Myocyte (in vitro differentiated cells): ENCODE results near the gene REEP5. TPM values are rescaled to one million over a fixed set of nuclear protein-coding genes. Genes with fewer than 3 reads are reported as not detected.

Experiments
- DNase-seq: peaks from one replicate; pipeline ENCODE4 v3.0.0-alpha.2; 2012; ENCODE audit warnings: low read depth
- total RNA-seq: library from RNA; depleted of rRNA; stranded (reverse); fragments of >200 nt; gene quantifications from 2 replicates; pipeline ENCODE4 v1.2.3, GENCODE V29; 2014

REEP5 gene
- total RNA-seq, 1 donor from 2014 or later = 58.5 TPM

DNA sequence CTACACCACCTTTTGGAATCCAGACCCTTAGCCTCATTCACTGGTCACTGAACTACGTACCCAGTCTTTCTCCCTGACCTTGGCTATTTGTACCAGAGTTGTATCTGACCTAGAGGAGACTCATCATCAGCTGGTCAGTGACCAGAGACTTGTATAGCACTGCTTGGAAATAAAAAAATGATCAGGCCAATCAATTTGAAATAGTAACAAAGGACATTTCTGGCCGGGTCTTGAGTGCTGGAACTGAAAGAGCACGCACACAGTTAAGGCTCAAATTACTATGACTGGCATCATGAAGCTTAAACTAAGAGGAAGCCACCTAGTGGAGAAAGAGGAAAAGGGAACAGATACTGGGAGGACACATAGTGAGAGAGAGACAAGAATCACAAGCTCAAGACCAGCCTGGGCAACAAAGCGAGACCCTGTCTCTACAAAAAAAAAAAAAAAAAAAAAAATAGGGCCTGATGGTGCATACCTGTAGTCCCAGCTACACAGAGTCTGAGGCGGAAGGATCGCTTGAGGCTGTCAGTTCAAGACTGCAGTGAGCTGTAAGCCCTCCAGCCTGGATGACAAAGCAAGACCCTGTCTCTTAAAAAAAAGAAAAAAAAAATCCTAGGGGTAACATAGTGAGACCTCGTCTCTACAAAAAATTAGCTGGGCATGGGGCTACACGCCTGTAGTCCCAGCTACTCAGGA, 73.8 kb downstream of the REEP5 start:
- DNase-seq = peak; percentile 80

DNA sequence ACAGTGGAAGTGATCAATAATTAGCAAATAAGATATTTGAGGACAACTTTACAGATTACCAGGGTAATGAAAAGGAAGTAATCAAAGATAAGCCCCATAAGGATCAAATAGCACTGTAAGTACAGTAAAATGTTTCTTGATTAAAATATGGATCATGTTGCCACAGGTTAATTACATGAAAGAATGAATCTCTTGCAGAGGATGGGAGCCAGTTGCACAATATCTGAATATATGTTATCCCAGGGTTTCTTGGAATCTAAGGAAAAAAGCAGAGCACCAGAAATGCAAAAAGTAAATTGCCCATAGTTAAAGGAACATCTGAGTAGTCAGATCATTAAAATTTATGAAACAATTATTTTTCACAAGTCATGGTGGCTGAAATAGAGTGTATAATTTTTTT, 74.7 kb downstream of the REEP5 start:
- no peak for DNase-seq

DNA sequence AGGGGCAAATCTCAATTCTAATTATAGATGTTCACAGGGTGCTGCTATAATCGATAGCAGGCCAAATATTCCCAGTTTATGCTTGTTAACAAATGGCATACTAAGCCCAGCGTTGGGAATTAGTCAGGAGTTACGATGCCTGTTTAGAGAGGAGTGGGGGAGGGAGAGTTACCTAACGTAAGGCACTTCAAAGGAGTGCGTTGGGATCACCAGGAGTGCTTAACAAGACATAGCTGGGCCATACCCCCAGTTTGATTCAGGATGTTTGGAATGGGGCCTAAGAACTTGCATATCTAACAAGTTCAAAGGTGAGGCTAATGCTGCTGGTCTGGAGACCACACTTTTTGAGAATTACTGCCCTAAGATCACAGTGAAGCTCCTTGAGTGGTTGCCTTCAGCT, 75.5 kb downstream of the REEP5 start:
- no peak for DNase-seq

DNA sequence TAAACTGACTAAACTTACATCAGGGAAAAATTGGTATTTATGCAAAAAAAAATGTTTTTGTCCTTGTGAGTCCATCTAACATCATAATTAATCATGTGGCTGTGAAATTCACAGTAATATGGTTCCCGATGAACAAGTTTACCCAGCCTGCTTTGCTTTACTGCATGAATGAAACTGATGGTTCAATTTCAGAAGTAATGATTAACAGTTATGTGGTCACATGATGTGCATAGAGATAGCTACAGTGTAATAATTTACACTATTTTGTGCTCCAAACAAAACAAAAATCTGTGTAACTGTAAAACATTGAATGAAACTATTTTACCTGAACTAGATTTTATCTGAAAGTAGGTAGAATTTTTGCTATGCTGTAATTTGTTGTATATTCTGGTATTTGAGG, 77.5 kb downstream of the REEP5 start:
- no peak for DNase-seq

DNA sequence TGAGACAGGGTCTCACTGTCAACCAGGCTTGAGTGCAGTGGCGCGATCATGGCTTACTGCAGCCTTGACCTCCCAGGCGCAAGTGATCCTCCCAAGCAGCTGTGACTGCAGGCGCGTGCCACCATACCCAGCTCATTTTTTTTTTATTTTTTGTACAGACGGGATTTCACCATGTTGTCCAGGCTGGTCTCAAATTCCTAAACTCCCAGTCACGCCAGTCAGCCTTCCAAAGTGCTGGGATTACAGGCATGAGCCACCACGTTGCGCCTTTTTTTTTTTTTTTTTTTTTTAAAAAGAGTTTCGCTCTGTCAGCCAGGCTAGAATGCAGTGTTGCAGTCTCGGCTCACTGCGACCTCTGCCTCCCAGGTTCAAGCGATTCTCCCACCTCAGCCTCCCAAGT, 88.1 kb downstream of the REEP5 start:
- DNase-seq = no peak

DNA sequence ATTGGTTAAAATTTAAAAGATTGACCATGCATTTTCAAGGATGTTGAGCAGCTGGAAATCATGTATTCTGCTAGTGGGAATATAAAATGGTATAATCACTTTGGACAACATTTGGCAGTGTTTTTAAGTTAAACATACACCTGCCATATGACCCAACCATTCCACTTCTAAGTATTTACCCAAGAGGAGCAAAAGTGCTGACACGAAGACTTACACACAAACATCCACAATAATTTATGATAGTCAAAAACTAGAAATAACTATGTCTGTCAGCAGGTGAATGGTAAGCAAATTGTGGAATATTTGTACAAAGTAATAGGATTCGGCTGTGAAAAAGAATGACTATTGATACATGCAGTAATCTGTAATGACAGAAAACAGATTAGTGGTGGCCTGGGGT, 91.6 kb downstream of the REEP5 start:
- no peak for DNase-seq

Other genes with a start within 250 kb of the REEP5 start
- 67.4 and 86.6 TPM in 2 replicates for gene APC, start 184.3 kb downstream of the REEP5 start, total RNA-seq
- gene SRP19, start 60.9 kb downstream of the REEP5 start, total RNA-seq = 78.4 and 95.2 TPM in 2 replicates
- gene DCP2, start 54.6 kb upstream of the REEP5 start, total RNA-seq = 34.0 and 64.7 TPM in 2 replicates